Measurements from ENCODE around the gene IGF2BP3. TPM values are rescaled to one million over a fixed set of nuclear protein-coding genes. Genes with fewer than 3 reads are reported as not detected.
"Not testable (repeated sequence)": the region's sequence is repeated elsewhere in the genome, so short reads cannot be mapped to it uniquely, and the experiment has no call there.

Gene IGF2BP3
- polyA plus RNA-seq, 1 donor (not counting 4 experiments of a cell fraction or from before 2014, with no cell fraction given): 22.3 TPM

DNA sequence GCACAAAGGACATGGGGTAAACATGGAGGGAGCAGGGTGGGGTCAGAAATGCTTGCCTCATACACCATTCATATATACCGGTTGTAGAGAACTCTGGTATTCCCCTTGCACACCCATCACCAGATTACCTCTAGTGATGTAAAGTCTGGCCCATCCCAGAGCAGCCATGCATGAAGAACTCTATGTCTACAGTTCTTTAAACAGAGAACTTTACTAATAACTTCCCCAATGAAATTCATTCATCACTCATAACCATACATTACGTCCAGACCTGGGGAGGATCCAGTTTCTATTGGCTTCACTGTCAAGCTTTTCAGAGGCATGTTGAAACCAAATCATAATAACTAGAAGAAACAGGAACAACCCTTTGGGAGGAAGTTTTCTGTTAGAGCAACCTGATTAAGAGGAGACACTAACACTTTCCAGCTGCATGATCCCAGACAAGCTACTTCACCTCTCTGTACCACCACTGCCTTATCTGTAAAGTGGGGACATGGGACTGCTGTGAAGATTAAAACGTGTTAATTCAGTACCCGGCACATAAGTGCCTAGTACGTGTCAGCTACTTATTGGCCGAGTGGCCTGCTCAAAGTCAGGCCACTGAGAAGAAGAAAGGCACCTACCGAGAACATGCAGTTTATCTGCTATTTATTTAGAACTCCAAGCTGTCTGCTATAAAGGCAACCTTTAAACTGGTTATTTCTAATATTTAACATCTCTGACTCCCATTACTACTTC lies 59.7 kb downstream of the IGF2BP3 start:
- no peak for DNase-seq (ENCODE audit: low read depth, low spot score)
- dilution Hi-C loops (cut with MboI; ENCODE audit: extremely low pct_ligation_motif_present, low sequenced_read_pairs): no loop called here
- TF ChIP-seq, protein P1, sequence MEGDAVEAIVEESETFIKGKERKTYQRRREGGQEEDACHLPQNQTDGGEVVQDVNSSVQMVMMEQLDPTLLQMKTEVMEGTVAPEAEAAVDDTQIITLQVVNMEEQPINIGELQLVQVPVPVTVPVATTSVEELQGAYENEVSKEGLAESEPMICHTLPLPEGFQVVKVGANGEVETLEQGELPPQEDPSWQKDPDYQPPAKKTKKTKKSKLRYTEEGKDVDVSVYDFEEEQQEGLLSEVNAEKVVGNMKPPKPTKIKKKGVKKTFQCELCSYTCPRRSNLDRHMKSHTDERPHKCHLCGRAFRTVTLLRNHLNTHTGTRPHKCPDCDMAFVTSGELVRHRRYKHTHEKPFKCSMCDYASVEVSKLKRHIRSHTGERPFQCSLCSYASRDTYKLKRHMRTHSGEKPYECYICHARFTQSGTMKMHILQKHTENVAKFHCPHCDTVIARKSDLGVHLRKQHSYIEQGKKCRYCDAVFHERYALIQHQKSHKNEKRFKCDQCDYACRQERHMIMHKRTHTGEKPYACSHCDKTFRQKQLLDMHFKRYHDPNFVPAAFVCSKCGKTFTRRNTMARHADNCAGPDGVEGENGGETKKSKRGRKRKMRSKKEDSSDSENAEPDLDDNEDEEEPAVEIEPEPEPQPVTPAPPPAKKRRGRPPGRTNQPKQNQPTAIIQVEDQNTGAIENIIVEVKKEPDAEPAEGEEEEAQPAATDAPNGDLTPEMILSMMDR (optimal IDR thresholded peaks at IDR 0.05 in 1 of 3, IDR thresholded peaks at IDR 0.05 in 1 of 3, conservative IDR thresholded peaks at IDR 0.05 in 1 of 3; ENCODE audit: extremely low read depth in 1 of 3, insufficient read depth in 2 of 3, low read length in 3 of 3): no peak
- Histone ChIP-seq H3K27me3 (ENCODE audit: control insufficient read depth, extremely low read depth, insufficient read depth, low read length) (no peaks in the 10 kb centered on the region), H3K4me1 (ENCODE audit: control insufficient read depth, extremely low read depth, insufficient read depth, low read length) (no peaks in the 10 kb centered on the region), H3K79me2 (ENCODE audit: control insufficient read depth, insufficient read depth, low read length) (no peaks in the 10 kb centered on the region), H2AFZ (ENCODE audit: control insufficient read depth, low read length) (no peak overlapping the region), H3K36me3 (ENCODE audit: control insufficient read depth in 2 of 2, extremely low read depth in 1 of 2, insufficient read depth in 2 of 2, low read length in 2 of 2) (peaks cover 0 to 4% of the 10 kb centered on the region in 2 experiments), H3K4me2 (ENCODE audit: control insufficient read depth, extremely low read depth, insufficient read depth, low read depth, low read length) (no peak overlapping the region), H3K9ac (ENCODE audit: control insufficient read depth, extremely low read depth, insufficient read depth, low read length) (no peak overlapping the region), H4K20me1 (ENCODE audit: control insufficient read depth, extremely low read depth, insufficient read depth, low read length) (no peaks in the 10 kb centered on the region), H3K9me1 (ENCODE audit: control insufficient read depth, extremely low read depth, insufficient read depth, low read length) (no peaks in the 10 kb centered on the region), H3K27ac (ENCODE audit: control insufficient read depth, insufficient read depth, low read length) (no peak overlapping the region), H3K9me3 (ENCODE audit: control insufficient read depth, low read depth, low read length) (no peaks in the 10 kb centered on the region), H3K4me3 (ENCODE audit: control insufficient read depth in 2 of 3, extremely low read depth in 1 of 3, insufficient read depth in 2 of 3, low read depth in 1 of 3, low read length in 3 of 3) (no peak overlapping the region)
- no peak for FAIRE-seq

DNA sequence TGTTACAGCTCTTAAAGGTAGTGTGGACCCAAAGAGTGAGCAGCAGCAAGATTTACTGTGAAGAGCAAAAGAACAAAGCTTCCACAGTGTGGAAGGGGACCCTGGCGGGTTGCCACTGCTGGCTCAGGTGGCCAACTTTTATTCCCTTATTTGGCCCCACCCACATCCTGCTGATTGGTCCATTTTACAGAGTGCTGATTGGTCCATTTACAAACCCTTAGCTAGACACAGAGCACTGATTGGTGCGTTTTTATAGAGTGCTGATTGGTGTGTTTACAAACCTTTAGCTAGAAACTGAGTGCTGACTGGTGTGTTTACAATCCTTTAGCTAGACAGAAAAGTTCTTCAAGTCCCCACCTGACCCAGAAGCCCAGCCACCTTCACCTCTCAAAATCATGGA lies 63.7 kb downstream of the IGF2BP3 start:
- H3K79me2 ChIP-seq (ENCODE audit: control insufficient read depth, insufficient read depth, low read length); H3K4me3 ChIP-seq (ENCODE audit: control insufficient read depth in 2 of 3, extremely low read depth in 1 of 3, insufficient read depth in 2 of 3, low read depth in 1 of 3, low read length in 3 of 3); H3K27ac ChIP-seq (ENCODE audit: control insufficient read depth, insufficient read depth, low read length); H3K9me1 ChIP-seq (ENCODE audit: control insufficient read depth, extremely low read depth, insufficient read depth, low read length); H3K27me3 ChIP-seq (ENCODE audit: control insufficient read depth, extremely low read depth, insufficient read depth, low read length); H3K9me3 ChIP-seq (ENCODE audit: control insufficient read depth, low read depth, low read length); H2AFZ ChIP-seq (ENCODE audit: control insufficient read depth, low read length); H4K20me1 ChIP-seq (ENCODE audit: control insufficient read depth, extremely low read depth, insufficient read depth, low read length); DNase-seq (ENCODE audit: low read depth, low spot score); H3K4me2 ChIP-seq (ENCODE audit: control insufficient read depth, extremely low read depth, insufficient read depth, low read depth, low read length); FAIRE-seq; H3K4me1 ChIP-seq (ENCODE audit: control insufficient read depth, extremely low read depth, insufficient read depth, low read length); H3K36me3 ChIP-seq (ENCODE audit: control insufficient read depth in 2 of 2, extremely low read depth in 1 of 2, insufficient read depth in 2 of 2, low read length in 2 of 2); dilution Hi-C loops (cut with MboI; ENCODE audit: extremely low pct_ligation_motif_present, low sequenced_read_pairs); H3K9ac ChIP-seq (ENCODE audit: control insufficient read depth, extremely low read depth, insufficient read depth, low read length): not testable (repeated sequence)

DNA sequence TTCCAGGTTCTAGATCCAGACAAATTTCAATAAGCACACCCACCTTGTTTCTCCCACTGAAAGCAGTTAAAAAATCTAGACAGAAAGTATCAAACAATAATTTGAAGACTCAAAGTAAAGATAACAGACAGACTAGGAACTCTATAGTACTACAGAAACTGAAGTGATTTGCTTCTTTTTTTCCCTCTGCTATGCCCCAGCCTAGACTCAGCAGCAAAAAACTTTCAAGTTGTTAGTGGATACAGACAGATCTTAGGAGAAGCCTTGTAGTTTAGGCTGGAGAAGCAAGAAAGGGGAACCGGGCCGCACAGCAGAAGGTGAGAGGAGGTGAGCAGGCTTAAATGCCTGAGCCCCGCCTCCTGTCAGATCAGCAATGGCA lies 65.1 kb downstream of the IGF2BP3 start:
- H2AFZ ChIP-seq (ENCODE audit: control insufficient read depth, low read length): no peak overlapping the region
- H3K4me2 ChIP-seq (ENCODE audit: control insufficient read depth, extremely low read depth, insufficient read depth, low read depth, low read length): no peak overlapping the region
- no peak overlapping the region for H3K4me3 ChIP-seq (ENCODE audit: control insufficient read depth in 2 of 3, extremely low read depth in 1 of 3, insufficient read depth in 2 of 3, low read depth in 1 of 3, low read length in 3 of 3)
- DNase-seq (ENCODE audit: low read depth, low spot score) (no peak), FAIRE-seq (no peak)
- dilution Hi-C loops (cut with MboI; ENCODE audit: extremely low pct_ligation_motif_present, low sequenced_read_pairs): no loop called here
- H3K27me3 ChIP-seq (ENCODE audit: control insufficient read depth, extremely low read depth, insufficient read depth, low read length): no peaks in the 10 kb centered on the region
- H3K27ac ChIP-seq (ENCODE audit: control insufficient read depth, insufficient read depth, low read length): no peak overlapping the region
- no peak overlapping the region for H3K9ac ChIP-seq (ENCODE audit: control insufficient read depth, extremely low read depth, insufficient read depth, low read length)
- H3K36me3 ChIP-seq (ENCODE audit: control insufficient read depth in 2 of 2, extremely low read depth in 1 of 2, insufficient read depth in 2 of 2, low read length in 2 of 2): peaks cover 2 to 4% of the 10 kb centered on the region in 2 experiments
- no peaks in the 10 kb centered on the region for H4K20me1 ChIP-seq (ENCODE audit: control insufficient read depth, extremely low read depth, insufficient read depth, low read length)
- H3K4me1 ChIP-seq (ENCODE audit: control insufficient read depth, extremely low read depth, insufficient read depth, low read length): no peaks in the 10 kb centered on the region
- no peaks in the 10 kb centered on the region for H3K9me1 ChIP-seq (ENCODE audit: control insufficient read depth, extremely low read depth, insufficient read depth, low read length)
- no peaks in the 10 kb centered on the region for H3K79me2 ChIP-seq (ENCODE audit: control insufficient read depth, insufficient read depth, low read length)
- H3K9me3 ChIP-seq (ENCODE audit: control insufficient read depth, low read depth, low read length): no peaks in the 10 kb centered on the region
- TF ChIP-seq EZH2 (IDR thresholded peaks at IDR 0.05; ENCODE audit: low read length): no peak
- TF ChIP-seq, protein P1 (optimal IDR thresholded peaks at IDR 0.05 in 1 of 3, IDR thresholded peaks at IDR 0.05 in 1 of 3, conservative IDR thresholded peaks at IDR 0.05 in 1 of 3; ENCODE audit: extremely low read depth in 1 of 3, insufficient read depth in 2 of 3, low read length in 3 of 3): no peak

All from keratinocyte (primary cell).